NCI-H128 (cell line): ENCODE data around the gene SH3GL1.
A peak's percentile ranks its signal among the peaks of the same experiment; 100 is the strongest.

Source experiments
- DNase-seq: peaks from one replicate; lab custom pipeline; 2025; ENCODE audit not compliant: unreplicated experiment; lab: John Stamatoyannopoulos, UW

SH3GL1 gene

GRCh38 chr19:4402171-4403004 is 2.0 kb upstream of the SH3GL1 start, which contains the start of gene CHAF1A:
Gene CHAF1A (plus strand): TSS chr19:4402640. CDS start chr19:4402763, 123 bp downstream.
- DNase-seq = peak; percentile 99

GRCh38 chr19:4401769-4402170 is 1.4 kb upstream of the SH3GL1 start:
- DNase-seq = no peak

GRCh38 chr19:4399812-4400134 is 574 bp downstream of the SH3GL1 start:
- no peak for DNase-seq

GRCh38 chr19:4396949-4397783 is 3.2 kb downstream of the SH3GL1 start:
- DNase-seq = no peak

GRCh38 chr19:4393947-4394590 is 6.3 kb downstream of the SH3GL1 start:
- no peak for DNase-seq

- no peak for DNase-seq
These were observed 8.5 kb downstream of the SH3GL1 start for GRCh38 chr19:4391701-4392483.

GRCh38 chr19:4391306-4391693 is 9.0 kb downstream of the SH3GL1 start:
- no peak for DNase-seq

GRCh38 chr19:4390567-4391305 is 9.6 kb downstream of the SH3GL1 start:
- DNase-seq = peak; percentile 20

- no peak for DNase-seq
These were observed 10.3 kb downstream of the SH3GL1 start for GRCh38 chr19:4390017-4390566.

- no peak for DNase-seq
These were observed 10.8 kb downstream of the SH3GL1 start for GRCh38 chr19:4389511-4390016.

GRCh38 chr19:4389064-4389375 is 11.3 kb downstream of the SH3GL1 start:
- DNase-seq = no peak

GRCh38 chr19:4388337-4389063 is 11.8 kb downstream of the SH3GL1 start:
- DNase-seq = no peak

- DNase-seq = no peak
These were observed 14.1 kb downstream of the SH3GL1 start for GRCh38 chr19:4386041-4386782.

- no peak for DNase-seq
These were observed 14.9 kb downstream of the SH3GL1 start for GRCh38 chr19:4385291-4386040.

- DNase-seq = no peak
These were observed 20.1 kb downstream of the SH3GL1 start for GRCh38 chr19:4380254-4380727.

- no peak for DNase-seq
These were observed 20.7 kb downstream of the SH3GL1 start for GRCh38 chr19:4379383-4380253.

- DNase-seq = no peak
These were observed 21.5 kb downstream of the SH3GL1 start for GRCh38 chr19:4378886-4379285.
